Measurements from ENCODE around the gene PRR5.

Gene PRR5

GRCh38 chr22:44659140-44659539 is 42.9 kb upstream of the PRR5 start:
- peaks cover 6% of the 10 kb centered on the region for H3K4me1 ChIP-seq (ENCODE audit: control insufficient read depth, low read length)
- H3K27me3 ChIP-seq (ENCODE audit: control insufficient read depth, low read length), result no peaks in the 10 kb centered on the region
- no peaks in the 10 kb centered on the region for H3K79me2 ChIP-seq (ENCODE audit: control insufficient read depth, low read length)
- TF ChIP-seq CTCF (IDR thresholded peaks at IDR 0.05; ENCODE audit: low read depth, low read length, poor library complexity, severe bottlenecking), result no peak
- no peak for TF ChIP-seq EZH2phosphoT487 (IDR thresholded peaks at IDR 0.05; ENCODE audit: borderline replicate concordance, low read length)
- H3K9me2 ChIP-seq (replicated peaks; ENCODE audit: control insufficient read depth, low read length), result no peaks in the 10 kb centered on the region
- H3K27ac ChIP-seq (ENCODE audit: low read depth, low read length), result no peak overlapping the region
- no peak overlapping the region for H3K4me3 ChIP-seq (ENCODE audit: low read length)
- H3K9me3 ChIP-seq (ENCODE audit: control insufficient read depth, insufficient read depth, low read length), result no peaks in the 10 kb centered on the region
- no peak overlapping the region for H3K4me2 ChIP-seq (ENCODE audit: low read length)
- no peaks in the 10 kb centered on the region for H3K36me3 ChIP-seq (ENCODE audit: control insufficient read depth, low read length)
- no peaks in the 10 kb centered on the region for H4K20me1 ChIP-seq (ENCODE audit: control insufficient read depth, insufficient read depth, low read depth, low read length)
- no peaks in the 10 kb centered on the region for H3F3A ChIP-seq (ENCODE audit: control insufficient read depth, insufficient read depth)

GRCh38 chr22:44660051-44660830 is 41.8 kb upstream of the PRR5 start:
- H3K36me3 ChIP-seq (ENCODE audit: control insufficient read depth, low read length), result no peaks in the 10 kb centered on the region
- TF ChIP-seq EZH2phosphoT487 (IDR thresholded peaks at IDR 0.05; ENCODE audit: borderline replicate concordance, low read length) (no peak), CTCF (IDR thresholded peaks at IDR 0.05; ENCODE audit: low read depth, low read length, poor library complexity, severe bottlenecking) (no peak)
- no peaks in the 10 kb centered on the region for H4K20me1 ChIP-seq (ENCODE audit: control insufficient read depth, insufficient read depth, low read depth, low read length)
- no peak overlapping the region for H3K4me2 ChIP-seq (ENCODE audit: low read length)
- peaks cover 10% of the 10 kb centered on the region for H3K4me1 ChIP-seq (ENCODE audit: control insufficient read depth, low read length)
- no peak overlapping the region for H3K27ac ChIP-seq (ENCODE audit: low read depth, low read length)
- no peak overlapping the region for H3K4me3 ChIP-seq (ENCODE audit: low read length)
- H3K27me3 ChIP-seq (ENCODE audit: control insufficient read depth, low read length), result no peaks in the 10 kb centered on the region
- H3F3A ChIP-seq (ENCODE audit: control insufficient read depth, insufficient read depth), result no peaks in the 10 kb centered on the region
- no peaks in the 10 kb centered on the region for H3K9me3 ChIP-seq (ENCODE audit: control insufficient read depth, insufficient read depth, low read length)
- H3K79me2 ChIP-seq (ENCODE audit: control insufficient read depth, low read length), result no peaks in the 10 kb centered on the region
- H3K9me2 ChIP-seq (replicated peaks; ENCODE audit: control insufficient read depth, low read length), result no peaks in the 10 kb centered on the region

GRCh38 chr22:44661070-44661469 is 40.9 kb upstream of the PRR5 start:
- no peak overlapping the region for H3K27ac ChIP-seq (ENCODE audit: low read depth, low read length)
- no peak for TF ChIP-seq EZH2phosphoT487 (IDR thresholded peaks at IDR 0.05; ENCODE audit: borderline replicate concordance, low read length)
- no peak for TF ChIP-seq CTCF (IDR thresholded peaks at IDR 0.05; ENCODE audit: low read depth, low read length, poor library complexity, severe bottlenecking)
- H3K27me3 ChIP-seq (ENCODE audit: control insufficient read depth, low read length), result no peaks in the 10 kb centered on the region
- peaks cover 10% of the 10 kb centered on the region for H3K4me1 ChIP-seq (ENCODE audit: control insufficient read depth, low read length)
- H3K36me3 ChIP-seq (ENCODE audit: control insufficient read depth, low read length), result no peaks in the 10 kb centered on the region
- no peaks in the 10 kb centered on the region for H3F3A ChIP-seq (ENCODE audit: control insufficient read depth, insufficient read depth)
- H4K20me1 ChIP-seq (ENCODE audit: control insufficient read depth, insufficient read depth, low read depth, low read length), result no peaks in the 10 kb centered on the region
- no peaks in the 10 kb centered on the region for H3K9me2 ChIP-seq (replicated peaks; ENCODE audit: control insufficient read depth, low read length)
- H3K79me2 ChIP-seq (ENCODE audit: control insufficient read depth, low read length), result no peaks in the 10 kb centered on the region
- no peak overlapping the region for H3K4me2 ChIP-seq (ENCODE audit: low read length)
- no peak overlapping the region for H3K4me3 ChIP-seq (ENCODE audit: low read length)
- no peaks in the 10 kb centered on the region for H3K9me3 ChIP-seq (ENCODE audit: control insufficient read depth, insufficient read depth, low read length)

Data from DOHH2 (cell line).